Esophagus (tissue), 2 donors: ENCODE measurements around the gene CERCAM. TPM values are rescaled to one million over a fixed set of nuclear protein-coding genes. Genes with fewer than 3 reads are reported as not detected.

ENCODE experiments used
- H3K27ac ChIP-seq, 2 donors: one replicate each; pipeline ENCODE4 v1.5.1; 2013; ENCODE audit warnings: low read depth in 2 of 2, mild to moderate bottlenecking in 2 of 2, inconsistent platforms in 1 of 2, low read length in 1 of 2, moderate library complexity in 1 of 2
- H3K27me3 ChIP-seq, 2 donors: one replicate each; pipeline ENCODE4 v1.6.1; 2013; ENCODE audit warnings: low read length in 2 of 2, control low read depth in 1 of 2, mild to moderate bottlenecking in 1 of 2; ENCODE audit not compliant: insufficient read depth in 2 of 2, control insufficient read depth in 1 of 2
- H3K36me3 ChIP-seq, 2 donors: one replicate each; pipeline ENCODE4 v1.6.1; 2013; ENCODE audit warnings: low read length in 1 of 2; ENCODE audit not compliant: control insufficient read depth in 2 of 2, insufficient read depth in 2 of 2
- H3K4me1 ChIP-seq, 2 donors: one replicate each; pipeline ENCODE4 v1.6.1; 2013; ENCODE audit warnings: low read length in 1 of 2; ENCODE audit not compliant: control insufficient read depth in 2 of 2, insufficient read depth in 2 of 2
- H3K4me3 ChIP-seq, 2 donors: one replicate each; pipeline ENCODE4 v1.5.1; 2013; ENCODE audit warnings: low read length in 2 of 2, mild to moderate bottlenecking in 2 of 2, low read depth in 1 of 2, moderate library complexity in 1 of 2
- H3K9me3 ChIP-seq, 2 donors: one replicate each; pipeline ENCODE4 v1.6.1; 2013; ENCODE audit warnings: mild to moderate bottlenecking in 2 of 2, low read depth in 1 of 2, low read length in 1 of 2, moderate library complexity in 1 of 2; ENCODE audit not compliant: control insufficient read depth in 2 of 2, insufficient read depth in 1 of 2
- WGBS, 2 donors: extraction: QIAGEN DNeasy Blood & Tissue Kit; methylation state at CpG; one replicate each; pipeline ENCODE4 v1.1.7; 2013; 5-methylcytosine and 5-hydroxymethylcytosine counted together
- polyA plus RNA-seq, 2 donors: library from polyadenylated mRNA; stranded (reverse); fragments of 200-250 nt; gene quantifications; one replicate each; pipeline ENCODE4 v1.2.3, GENCODE V29; 2013
- donor health status: healthy with polysubstance abuse.
- donor health status: Bipolar disorder and iron deficiency.

CERCAM gene
- polyA plus RNA-seq, 2 donors: 7.2 to 9.6 TPM

DNA sequence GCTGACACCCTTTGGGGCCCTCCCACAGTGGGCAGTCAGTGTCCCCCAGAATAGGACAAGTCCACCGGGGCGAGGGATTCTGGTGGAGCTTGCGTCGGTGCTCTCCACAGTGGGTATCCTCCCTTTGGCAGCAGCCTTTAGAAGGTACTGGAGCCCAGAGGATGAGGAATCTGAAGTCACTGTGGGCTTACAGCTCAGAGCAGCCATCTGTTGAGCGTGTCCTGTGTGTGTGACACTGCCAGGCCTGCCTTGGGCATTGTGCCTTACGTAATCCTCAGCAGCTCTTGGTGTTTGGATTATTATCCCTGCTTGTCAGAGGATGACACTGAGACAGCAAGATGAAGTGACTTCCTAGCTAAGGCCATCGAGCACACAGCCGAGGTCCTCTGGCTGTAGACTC lies 36.9 kb upstream of the CERCAM start:
- no peaks in the 10 kb centered on the region for H3K27me3 ChIP-seq
- peaks cover 14 to 39% of the 10 kb centered on the region in 2 donors for H3K36me3 ChIP-seq
- H3K27ac ChIP-seq: no peak overlapping the region
- no peak overlapping the region for H3K4me3 ChIP-seq
- 88 to 89% methylated on average over 8 of the region's 8 CpGs for WGBS, 2 donors
- H3K4me1 ChIP-seq: peaks cover 0 to 4% of the 10 kb centered on the region in 2 donors
- H3K9me3 ChIP-seq: no peaks in the 10 kb centered on the region

DNA sequence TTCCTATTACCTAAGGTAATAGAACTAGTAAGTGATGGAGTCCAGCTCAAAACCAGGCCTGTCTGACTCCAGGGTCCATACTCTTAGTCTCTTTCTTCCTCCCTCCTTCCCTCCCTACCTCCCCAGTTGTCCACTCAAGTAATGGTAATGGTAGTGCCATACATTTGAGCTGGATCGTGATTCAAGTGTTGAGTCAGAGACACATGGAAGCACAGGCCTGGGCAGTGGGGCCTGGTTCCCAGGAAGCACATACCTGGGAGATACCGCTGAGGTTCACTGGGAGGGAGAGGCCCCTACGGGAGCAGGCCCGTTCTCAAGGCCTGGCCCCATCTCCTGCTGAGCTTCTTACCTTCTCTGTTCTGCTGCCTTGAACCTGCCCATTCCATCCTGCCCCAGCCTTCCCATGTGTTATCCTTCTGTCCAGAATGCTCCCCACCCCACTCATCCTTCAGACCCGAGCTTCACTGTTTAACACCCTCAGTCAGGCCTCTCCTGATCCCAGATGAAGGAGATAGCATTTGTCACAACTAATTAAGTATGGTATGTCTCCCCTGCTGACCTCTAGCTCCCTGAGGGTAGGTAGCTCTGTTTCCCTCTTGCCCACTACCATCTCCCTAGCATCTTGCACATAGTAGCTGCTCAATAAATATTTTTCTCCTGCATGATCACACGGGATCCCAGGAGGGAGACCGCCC lies 35.7 kb upstream of the CERCAM start:
- 84 to 89% methylated on average over 7 of the region's 7 CpGs for WGBS, 2 donors
- H3K9me3 ChIP-seq: no peaks in the 10 kb centered on the region
- peaks cover 0 to 4% of the 10 kb centered on the region in 2 donors for H3K4me1 ChIP-seq
- no peak overlapping the region for H3K27ac ChIP-seq
- no peaks in the 10 kb centered on the region for H3K27me3 ChIP-seq
- peaks cover 14 to 50% of the 10 kb centered on the region in 2 donors for H3K36me3 ChIP-seq
- no peak overlapping the region for H3K4me3 ChIP-seq

DNA sequence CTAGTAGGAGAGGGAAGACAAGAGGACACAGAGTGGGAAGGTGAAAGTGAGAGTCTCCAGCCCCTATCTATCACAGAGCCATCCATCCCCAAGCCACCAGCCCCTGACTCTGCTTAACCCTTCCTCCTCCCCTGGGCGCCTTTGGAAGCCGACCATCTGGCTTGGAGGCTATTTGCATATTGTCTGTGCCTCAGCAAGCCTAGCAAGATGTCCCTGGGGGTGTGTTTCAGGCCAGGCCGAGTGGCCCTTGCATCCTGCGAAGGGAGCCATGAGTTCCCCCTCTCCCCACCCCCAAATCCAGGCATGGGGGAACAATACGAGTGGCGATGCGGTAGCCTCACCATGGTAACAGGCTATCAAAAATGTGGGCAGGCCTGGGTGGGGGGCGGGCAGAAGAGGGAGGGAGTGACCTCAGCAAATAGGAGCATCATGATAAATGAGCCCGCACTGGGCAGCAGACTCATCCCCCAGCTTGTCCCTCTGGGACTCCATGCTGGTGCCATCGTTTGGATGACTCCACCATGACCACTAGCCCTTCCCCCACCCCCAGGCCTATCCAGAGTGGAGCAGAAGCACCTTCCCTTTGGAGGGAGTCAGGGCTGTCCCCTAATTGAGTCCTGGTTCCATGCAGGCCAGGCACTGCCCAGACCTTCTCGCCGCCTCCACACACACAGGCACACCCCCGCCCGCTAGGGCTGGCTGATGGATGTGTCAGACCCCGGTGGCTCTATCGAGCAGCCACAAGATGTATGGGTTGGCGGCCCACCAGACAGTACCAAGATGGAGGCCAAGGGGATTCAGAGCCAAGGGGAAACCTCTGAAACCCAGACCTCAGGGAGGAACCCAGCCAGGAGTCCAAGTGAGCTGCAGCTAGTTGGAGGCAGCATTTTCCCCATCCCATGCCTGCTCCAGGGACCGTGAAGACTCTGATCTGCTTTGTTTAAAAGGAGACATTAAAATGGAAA lies 34.9 kb upstream of the CERCAM start:
- H3K36me3 ChIP-seq: peaks cover 14 to 58% of the 10 kb centered on the region in 2 donors
- no peak overlapping the region for H3K27ac ChIP-seq
- peaks cover 0 to 4% of the 10 kb centered on the region in 2 donors for H3K4me1 ChIP-seq
- H3K9me3 ChIP-seq: no peaks in the 10 kb centered on the region
- H3K27me3 ChIP-seq: no peaks in the 10 kb centered on the region
- H3K4me3 ChIP-seq: no peak overlapping the region
- WGBS, 2 donors: 78 to 86% methylated on average over 17 to 18 of the region's 18 CpGs

DNA sequence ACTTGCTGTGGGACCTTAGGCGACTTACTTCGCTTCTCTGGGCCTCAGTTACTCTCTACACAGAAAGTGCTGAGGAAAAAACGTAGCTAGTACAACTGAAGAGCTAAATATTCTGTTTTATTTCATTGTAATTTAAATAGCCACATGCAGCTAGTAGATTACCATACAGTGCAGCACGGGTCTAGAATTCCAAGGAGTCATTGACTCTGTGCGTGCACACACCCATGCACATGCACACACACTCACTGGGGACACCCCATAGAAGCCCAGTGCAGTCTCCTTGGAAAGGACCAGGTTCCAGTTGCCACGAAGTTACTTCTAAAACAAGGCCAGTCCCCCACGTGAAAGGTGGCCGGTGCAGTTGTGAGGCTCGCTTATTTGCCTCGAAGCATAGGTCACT lies 32.5 kb upstream of the CERCAM start:
- no peaks in the 10 kb centered on the region for H3K27me3 ChIP-seq
- H3K4me3 ChIP-seq: no peak overlapping the region
- WGBS, 2 donors: 92 to 93% methylated on average over 10 of the region's 10 CpGs
- H3K36me3 ChIP-seq: peaks cover 14 to 62% of the 10 kb centered on the region in 2 donors
- H3K4me1 ChIP-seq: peaks cover 0 to 4% of the 10 kb centered on the region in 2 donors
- H3K27ac ChIP-seq: no peak overlapping the region
- H3K9me3 ChIP-seq: no peaks in the 10 kb centered on the region

DNA sequence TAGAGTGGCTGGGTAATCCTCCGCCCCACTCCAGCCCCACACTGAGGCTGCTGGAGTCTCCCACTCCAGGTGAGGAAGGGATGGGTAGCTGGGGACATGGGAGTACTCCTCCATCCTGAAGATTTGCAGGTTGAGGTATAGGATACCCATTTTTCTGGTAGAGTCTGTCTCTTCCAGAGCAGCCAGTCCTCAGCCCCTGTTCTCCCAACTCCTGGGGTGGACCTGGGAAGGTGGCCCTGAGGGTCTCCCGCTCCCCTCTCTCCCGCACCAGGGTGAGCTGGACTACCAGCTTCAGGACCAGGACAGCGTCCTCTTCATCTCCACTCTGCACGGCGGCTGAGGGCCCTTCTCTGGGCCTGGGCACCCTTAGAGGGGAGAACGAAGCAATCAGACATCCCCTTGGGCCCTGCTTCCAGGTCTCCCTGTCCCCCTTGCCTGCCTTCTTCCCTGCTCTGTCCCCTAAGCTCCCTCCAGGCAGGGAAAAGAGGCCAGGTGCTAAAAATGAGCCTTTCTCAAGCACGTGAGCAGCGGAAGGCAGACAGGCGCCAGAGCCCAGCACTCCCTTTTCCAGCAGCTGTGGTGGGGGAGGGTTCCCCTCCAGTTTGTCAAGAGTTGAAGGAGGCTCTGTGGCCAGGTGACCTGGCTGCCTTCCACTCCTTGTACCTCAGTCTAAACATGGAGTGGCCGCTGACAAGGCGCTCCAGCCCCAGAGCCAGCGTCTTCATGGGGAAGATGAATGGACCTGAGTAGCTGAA lies 31.1 kb upstream of the CERCAM start:
- H3K4me3 ChIP-seq: no peak overlapping the region
- no peaks in the 10 kb centered on the region for H3K27me3 ChIP-seq
- H3K36me3 ChIP-seq: peaks cover 6 to 55% of the 10 kb centered on the region in 2 donors
- H3K27ac ChIP-seq: no peak overlapping the region
- 88 to 90% methylated on average over 13 of the region's 13 CpGs for WGBS, 2 donors
- H3K4me1 ChIP-seq: no peaks in the 10 kb centered on the region
- H3K9me3 ChIP-seq: no peaks in the 10 kb centered on the region

DNA sequence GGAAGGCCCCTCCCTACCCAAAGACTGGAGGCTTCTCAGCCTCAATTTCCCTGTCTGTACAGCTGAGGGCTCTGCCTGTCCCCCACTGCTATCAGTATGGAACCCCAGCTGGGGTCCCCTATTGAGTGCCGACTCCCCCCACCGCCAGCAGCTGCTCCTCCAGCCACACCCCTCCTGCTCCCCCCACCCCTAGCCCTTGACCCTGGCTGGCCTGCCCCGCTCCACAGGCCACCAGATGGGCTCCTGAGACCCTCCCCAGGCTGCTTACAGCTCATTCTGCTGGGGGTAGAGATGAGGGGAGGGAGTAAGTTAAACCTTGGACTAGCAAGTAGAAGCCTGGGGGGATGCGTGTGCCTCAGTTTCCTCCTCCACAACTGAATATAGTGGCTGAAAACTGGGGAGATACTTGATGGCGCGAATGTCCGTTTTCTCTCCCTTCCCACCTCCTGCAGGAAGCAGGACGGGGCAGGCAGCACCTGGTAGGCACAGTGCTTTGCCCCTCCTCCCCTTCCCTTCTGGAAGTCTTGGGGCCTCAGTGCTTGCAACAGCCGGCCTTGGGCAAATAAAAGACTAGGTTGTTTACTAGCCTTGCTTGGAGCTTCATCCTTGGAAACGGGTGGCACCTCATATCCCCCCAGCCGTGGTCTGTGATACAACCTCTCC lies 30.4 kb upstream of the CERCAM start:
- Histone ChIP-seq H3K4me1 (no peaks in the 10 kb centered on the region), H3K27me3 (no peaks in the 10 kb centered on the region), H3K36me3 (peaks cover 6 to 51% of the 10 kb centered on the region in 2 donors), H3K27ac (no peak overlapping the region), H3K9me3 (no peaks in the 10 kb centered on the region), H3K4me3 (no peak overlapping the region)
- WGBS, 2 donors: 87 to 89% methylated on average over 10 to 11 of the region's 11 CpGs

DNA sequence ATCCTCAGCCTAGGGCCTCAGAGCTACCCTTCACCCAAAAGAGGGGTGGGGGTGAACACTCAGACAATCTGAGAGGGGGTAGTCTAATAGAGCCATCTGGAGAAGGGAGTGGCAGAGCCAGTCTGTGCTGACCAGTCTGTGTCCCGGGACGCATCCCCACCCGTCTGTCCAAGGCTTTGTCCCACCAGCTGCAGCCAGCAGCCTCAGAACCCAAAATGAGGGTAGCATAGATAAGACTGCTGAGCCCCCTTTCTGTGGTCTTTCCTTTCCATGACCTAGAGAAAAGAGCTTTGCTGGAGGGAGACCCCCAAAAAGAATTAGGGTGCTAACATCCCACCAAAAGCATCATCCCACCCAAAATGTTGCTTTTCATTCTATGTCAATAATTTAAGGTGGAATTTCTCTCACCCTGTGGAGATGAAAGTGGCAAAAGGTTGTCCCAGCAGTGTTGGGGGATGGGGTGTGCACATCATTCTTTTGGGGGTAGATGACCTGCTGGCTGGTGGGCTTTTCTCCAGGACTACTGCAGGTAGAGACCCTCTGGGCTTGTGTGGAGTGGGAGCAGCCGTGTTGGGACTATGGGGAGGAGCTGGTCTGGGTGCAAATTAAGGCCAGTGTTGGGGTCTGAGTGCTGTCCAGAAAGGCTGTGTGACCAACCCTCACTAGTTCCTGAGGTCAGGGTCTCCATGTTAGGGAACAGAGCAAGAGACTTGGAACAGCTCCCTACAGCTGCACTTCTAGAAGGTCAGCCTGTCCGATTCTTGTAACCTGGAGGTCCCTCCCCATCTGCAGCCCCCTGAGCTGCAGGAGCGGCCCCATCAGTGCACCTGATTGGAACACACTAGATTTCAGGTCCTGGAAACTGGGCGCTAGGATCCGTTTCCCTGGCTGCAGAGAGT lies 29.6 kb upstream of the CERCAM start:
- H3K27ac ChIP-seq: no peak overlapping the region
- no peaks in the 10 kb centered on the region for H3K27me3 ChIP-seq
- 86 to 90% methylated on average over 8 of the region's 8 CpGs for WGBS, 2 donors
- no peak overlapping the region for H3K4me3 ChIP-seq
- no peaks in the 10 kb centered on the region for H3K9me3 ChIP-seq
- peaks cover 3 to 48% of the 10 kb centered on the region in 2 donors for H3K36me3 ChIP-seq
- no peaks in the 10 kb centered on the region for H3K4me1 ChIP-seq

DNA sequence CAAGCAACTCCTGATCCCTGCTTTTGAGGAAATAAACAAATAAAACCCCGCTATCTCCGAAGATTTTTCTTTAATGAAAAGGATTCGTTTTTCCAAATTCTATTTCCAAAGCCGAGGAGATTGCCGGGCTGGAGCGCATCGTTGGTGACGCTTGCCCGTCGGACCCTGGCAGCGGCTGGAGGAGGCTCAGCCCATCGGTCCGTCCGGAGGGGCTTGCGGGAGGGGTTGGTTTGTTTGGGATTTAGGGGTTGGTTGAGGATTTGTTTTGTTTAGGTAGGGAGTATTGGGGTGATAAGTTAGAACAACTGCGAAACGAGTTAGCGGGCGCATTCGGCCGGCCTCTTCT lies 28.7 kb upstream of the CERCAM start:
- H3K9me3 ChIP-seq: no peaks in the 10 kb centered on the region
- 92 to 93% methylated on average over 21 of the region's 21 CpGs for WGBS, 2 donors
- H3K4me1 ChIP-seq: peaks cover 0 to 2% of the 10 kb centered on the region in 2 donors
- H3K4me3 ChIP-seq: no peak overlapping the region
- peaks cover 3 to 40% of the 10 kb centered on the region in 2 donors for H3K36me3 ChIP-seq
- H3K27ac ChIP-seq: no peak overlapping the region
- H3K27me3 ChIP-seq: no peaks in the 10 kb centered on the region
